ENCODE results near the gene OR10H5.
"Not testable (repeated sequence)": the region's sequence is repeated elsewhere in the genome, so short reads cannot be mapped to it uniquely, and the experiment has no call there.

Gene OR10H5, protein sequence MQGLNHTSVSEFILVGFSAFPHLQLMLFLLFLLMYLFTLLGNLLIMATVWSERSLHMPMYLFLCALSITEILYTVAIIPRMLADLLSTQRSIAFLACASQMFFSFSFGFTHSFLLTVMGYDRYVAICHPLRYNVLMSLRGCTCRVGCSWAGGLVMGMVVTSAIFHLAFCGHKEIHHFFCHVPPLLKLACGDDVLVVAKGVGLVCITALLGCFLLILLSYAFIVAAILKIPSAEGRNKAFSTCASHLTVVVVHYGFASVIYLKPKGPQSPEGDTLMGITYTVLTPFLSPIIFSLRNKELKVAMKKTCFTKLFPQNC

DNA sequence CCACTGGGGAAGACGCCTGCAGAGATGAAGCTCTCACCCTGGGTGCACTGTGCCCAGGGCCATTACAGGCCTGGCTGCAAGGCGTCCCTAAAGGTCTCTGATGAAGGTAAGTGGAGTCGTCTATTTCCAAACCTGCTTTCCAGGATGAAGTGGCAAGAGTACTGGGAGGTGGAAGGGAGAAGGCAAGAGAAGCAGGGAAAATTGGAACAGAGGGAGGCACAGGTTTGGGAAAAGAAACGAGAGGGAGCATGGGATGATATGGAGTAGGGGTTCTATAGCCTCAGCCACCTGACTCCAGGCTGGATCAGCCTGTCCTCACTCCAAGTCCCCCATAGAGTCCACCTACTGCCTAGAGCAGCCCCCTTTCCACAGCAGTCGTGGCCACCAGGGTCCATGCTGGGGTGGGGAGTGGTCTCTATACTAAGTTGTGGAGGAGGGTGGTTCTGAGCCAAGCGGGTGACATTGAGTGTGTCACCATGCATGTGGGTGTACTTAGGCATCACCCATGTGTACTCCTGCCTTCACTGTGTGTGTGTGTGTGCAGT, at the start of gene OR10H5:
TSS of gene OR10H5 (plus strand) at position 51 of the 545 bp plus-strand sequence. CDS start 6,388 bp downstream, outside the sequence.
- Mint-ChIP-seq H3K27me3 (ENCODE audit: low read depth) (peaks cover 1% of the 10 kb centered on the region), H3K36me3 (ENCODE audit: low read depth) (no peaks in the 10 kb centered on the region), H3K4me1 (ENCODE audit: low read depth) (no peaks in the 10 kb centered on the region), H3K4me3 (no peak within 1 kb of the TSS), H3K9me3 (no peaks in the 10 kb centered on the region), H3K27ac (no peak within 1 kb of the TSS)
- no peak for DNase-seq (ENCODE audit: low spot score)

DNA sequence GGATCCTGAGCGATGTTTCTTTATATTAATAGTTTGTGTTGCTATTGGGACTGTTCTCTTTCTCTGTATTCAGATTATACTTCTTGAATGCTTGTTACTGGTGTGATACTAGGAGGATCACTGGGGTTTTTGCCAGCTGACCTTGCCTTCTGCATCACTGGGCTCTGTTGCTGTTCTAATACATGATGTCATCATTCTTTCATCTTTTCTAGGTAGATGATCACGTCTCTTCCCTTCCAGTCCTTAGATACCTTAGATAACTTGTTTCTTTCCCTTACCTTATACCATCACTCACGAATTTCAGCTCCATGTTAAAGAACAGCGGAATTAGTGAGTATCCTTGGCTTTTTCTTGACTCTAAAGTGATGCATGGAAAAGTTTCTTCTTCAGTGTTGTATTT, 49.7 kb upstream of the OR10H5 start, which contains the start of gene OR10H3:
TSS of gene OR10H3 (plus strand) at position 264 of the 400 bp plus-strand sequence. CDS start 3,408 bp downstream, outside the sequence.
- Mint-ChIP-seq H3K9me3 (peaks cover 27% of the 10 kb centered on the region), H3K36me3 (ENCODE audit: low read depth) (no peaks in the 10 kb centered on the region), H3K27me3 (ENCODE audit: low read depth) (peaks cover 12% of the 10 kb centered on the region), H3K4me1 (ENCODE audit: low read depth) (no peaks in the 10 kb centered on the region), H3K27ac (no peak within 1 kb of the TSS), H3K4me3 (no peak within 1 kb of the TSS)
- no peak for DNase-seq (ENCODE audit: low spot score)

DNA sequence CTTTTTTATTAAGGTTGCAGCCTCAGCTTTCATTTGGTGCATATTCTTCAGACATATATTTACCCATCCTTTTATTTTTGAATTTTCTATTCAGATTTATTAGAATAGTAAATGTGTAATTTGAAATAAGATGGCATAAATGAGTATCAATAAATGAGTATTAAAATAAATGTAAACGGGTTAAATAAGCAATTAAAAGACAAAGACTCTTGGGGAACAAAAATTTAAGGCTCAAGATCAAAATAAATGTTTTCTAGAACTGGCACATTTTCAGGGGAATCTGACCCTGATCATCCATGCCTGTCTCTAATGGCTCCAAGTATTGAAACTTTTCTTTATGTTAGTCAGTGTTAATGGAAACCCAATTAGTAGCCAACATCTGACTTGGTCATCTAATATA, 46.7 kb upstream of the OR10H5 start:
- Mint-ChIP-seq H3K27me3 (ENCODE audit: low read depth) (peaks cover 6% of the 10 kb centered on the region), H3K9me3 (peaks cover 27% of the 10 kb centered on the region), H3K4me3 (no peak overlapping the region), H3K27ac (no peak overlapping the region), H3K36me3 (ENCODE audit: low read depth) (no peaks in the 10 kb centered on the region), H3K4me1 (ENCODE audit: low read depth) (no peaks in the 10 kb centered on the region)
- DNase-seq (ENCODE audit: low spot score), result no peak

DNA sequence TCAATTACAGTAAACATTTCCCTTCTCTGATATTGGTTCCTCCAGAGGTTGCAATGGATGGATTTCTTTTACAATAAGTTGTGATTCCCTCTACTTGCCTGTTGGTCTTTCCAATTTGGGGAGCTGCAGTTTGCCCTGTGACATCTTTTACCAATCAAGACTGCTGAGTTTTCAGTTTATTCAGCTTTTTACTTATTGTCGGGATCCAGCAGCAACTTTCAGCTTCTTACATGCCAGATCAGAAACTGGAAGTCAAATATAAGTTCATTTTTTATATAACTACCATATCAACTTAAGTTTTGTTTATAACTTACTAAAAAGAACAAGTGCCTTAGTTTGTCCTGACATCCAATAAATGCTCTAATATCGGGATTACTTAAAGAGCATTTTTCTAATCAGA, 39.2 kb upstream of the OR10H5 start:
- Mint-ChIP-seq H3K4me3 (no peak overlapping the region), H3K9me3 (no peaks in the 10 kb centered on the region), H3K27me3 (ENCODE audit: low read depth) (peaks cover 34% of the 10 kb centered on the region), H3K36me3 (ENCODE audit: low read depth) (no peaks in the 10 kb centered on the region), H3K4me1 (ENCODE audit: low read depth) (no peaks in the 10 kb centered on the region), H3K27ac (no peak overlapping the region)
- DNase-seq (ENCODE audit: low spot score), result no peak

DNA sequence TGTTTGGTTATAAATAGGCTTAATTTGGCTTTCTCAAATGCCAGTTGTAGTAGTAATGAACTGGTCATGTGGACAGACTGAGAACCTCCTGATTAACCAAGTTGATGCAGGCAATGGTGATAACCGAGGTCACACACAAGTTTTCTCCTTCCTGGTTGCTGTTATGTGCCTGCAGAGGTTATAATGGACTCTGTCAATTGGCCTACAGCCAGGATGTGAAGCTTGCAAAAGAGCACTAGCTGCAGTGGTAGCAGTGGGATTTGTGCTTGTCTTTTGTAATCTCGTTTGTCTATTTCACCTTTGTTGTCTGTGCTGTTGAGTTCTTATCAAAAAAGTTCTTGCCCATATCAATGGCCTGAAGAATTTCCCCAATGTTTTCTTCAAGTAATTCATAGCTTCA, 29.1 kb upstream of the OR10H5 start:
- Mint-ChIP-seq H3K36me3 (ENCODE audit: low read depth) (no peaks in the 10 kb centered on the region), H3K9me3 (peaks cover 6% of the 10 kb centered on the region), H3K4me3 (no peak overlapping the region), H3K4me1 (ENCODE audit: low read depth) (peaks cover 11% of the 10 kb centered on the region), H3K27me3 (ENCODE audit: low read depth) (peaks cover 54% of the 10 kb centered on the region), H3K27ac (no peak overlapping the region)
- no peak for DNase-seq (ENCODE audit: low spot score)

DNA sequence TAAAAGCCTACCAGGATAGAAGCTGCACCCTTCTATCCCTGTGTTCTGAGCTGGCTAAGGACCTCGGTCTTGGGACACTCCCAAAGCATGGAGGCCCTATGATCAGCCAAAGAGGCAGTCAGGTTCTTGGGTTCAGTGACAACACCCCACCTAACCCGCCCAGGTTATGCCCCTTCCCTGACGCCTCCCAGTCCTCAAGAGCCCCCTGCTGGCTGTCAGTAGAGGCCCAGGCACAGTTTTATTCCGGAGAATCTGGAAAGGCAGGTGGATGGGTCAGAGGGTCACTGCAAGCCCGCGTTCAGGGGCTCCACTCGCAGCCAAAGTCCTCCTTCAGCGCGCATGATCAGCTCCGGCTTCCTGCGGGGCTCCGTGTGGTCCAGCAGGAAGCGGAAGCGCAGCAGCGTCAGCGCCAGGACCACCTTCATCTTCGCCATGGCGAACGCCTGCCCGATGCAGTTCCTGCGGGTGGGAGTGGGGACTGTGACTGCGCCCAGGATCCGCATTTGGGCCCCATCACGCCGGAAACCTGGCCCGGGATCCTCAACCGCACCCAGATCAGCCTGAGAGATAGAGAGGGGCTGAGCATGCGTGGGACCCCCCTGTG, 27.4 kb upstream of the OR10H5 start:
- DNase-seq (ENCODE audit: low spot score), result no peak
- Mint-ChIP-seq H3K4me1 (ENCODE audit: low read depth) (peaks cover 11% of the 10 kb centered on the region), H3K27ac (no peak overlapping the region), H3K9me3 (peaks cover 6% of the 10 kb centered on the region), H3K4me3 (no peak overlapping the region), H3K27me3 (ENCODE audit: low read depth) (peaks cover 50% of the 10 kb centered on the region), H3K36me3 (ENCODE audit: low read depth) (no peaks in the 10 kb centered on the region)

DNA sequence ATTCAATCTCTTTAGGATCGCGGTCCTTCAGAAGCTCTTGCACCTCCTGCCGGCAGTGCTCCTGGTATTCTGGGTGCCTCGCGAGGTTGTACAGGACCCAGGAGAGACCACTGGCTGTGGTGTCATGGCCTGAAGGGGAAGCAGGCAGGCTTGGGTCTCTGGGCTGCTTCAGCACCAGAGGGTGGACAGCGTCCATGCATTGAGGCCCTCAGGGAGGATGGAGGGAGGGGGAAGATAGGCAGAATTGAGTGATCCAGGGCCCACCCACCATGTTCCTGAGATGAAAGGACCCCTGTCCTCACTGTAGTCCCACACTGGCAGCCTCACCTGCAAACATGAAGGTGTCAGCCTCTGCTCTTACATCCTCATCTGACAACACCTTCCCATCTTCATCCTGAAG, 17.9 kb upstream of the OR10H5 start:
- H3K27ac Mint-ChIP-seq, result no peak overlapping the region
- DNase-seq (ENCODE audit: low spot score), result no peak
- H3K27me3 Mint-ChIP-seq (ENCODE audit: low read depth), result peaks cover 4% of the 10 kb centered on the region
- H3K36me3 Mint-ChIP-seq (ENCODE audit: low read depth), result no peaks in the 10 kb centered on the region
- H3K4me1 Mint-ChIP-seq (ENCODE audit: low read depth), result no peaks in the 10 kb centered on the region
- H3K9me3 Mint-ChIP-seq, result no peaks in the 10 kb centered on the region
- no peak overlapping the region for H3K4me3 Mint-ChIP-seq

DNA sequence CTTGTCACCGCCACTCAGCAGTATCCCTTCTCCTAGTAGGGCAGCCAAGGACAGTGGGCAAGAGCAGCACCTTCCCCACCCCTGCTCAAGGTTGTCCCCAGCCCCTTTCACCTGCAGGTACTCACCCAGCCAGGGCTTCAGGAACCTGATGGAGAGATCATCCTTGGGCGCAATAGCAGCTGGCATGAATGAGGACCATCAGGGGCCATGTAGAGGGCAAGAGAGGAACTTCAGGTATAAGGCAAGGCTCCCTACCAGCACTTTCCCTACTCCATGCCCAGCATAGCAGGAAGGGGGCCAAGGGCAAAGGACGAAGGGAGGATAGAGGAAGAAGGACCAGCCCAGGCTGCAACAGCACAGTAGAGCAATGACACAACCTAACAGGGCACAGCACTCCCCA, 13.3 kb upstream of the OR10H5 start:
- H3K4me3 Mint-ChIP-seq; H3K9me3 Mint-ChIP-seq; H3K36me3 Mint-ChIP-seq (ENCODE audit: low read depth); H3K4me1 Mint-ChIP-seq (ENCODE audit: low read depth); DNase-seq (ENCODE audit: low spot score); H3K27ac Mint-ChIP-seq; H3K27me3 Mint-ChIP-seq (ENCODE audit: low read depth): not testable (repeated sequence)

DNA sequence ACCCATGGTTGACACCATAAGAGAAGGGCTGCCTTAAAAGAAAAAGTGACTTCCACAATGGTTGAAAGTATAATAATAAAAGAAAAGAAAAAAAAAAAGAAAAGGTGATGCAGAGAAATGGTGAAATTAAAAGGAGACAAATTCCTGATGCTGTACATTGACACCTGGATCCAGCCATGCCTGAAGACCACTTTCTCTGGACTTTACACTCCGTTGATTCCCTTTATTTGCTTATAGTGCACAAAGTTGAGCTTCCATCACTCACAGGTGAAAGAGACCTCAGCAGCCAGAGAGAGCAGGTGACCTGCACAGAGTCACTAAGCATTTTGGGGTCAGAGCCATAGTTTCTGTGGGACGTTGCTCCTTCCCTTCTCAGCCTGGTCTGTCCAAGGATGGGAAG, 12.2 kb upstream of the OR10H5 start:
- Mint-ChIP-seq H3K4me1 (ENCODE audit: low read depth) (no peaks in the 10 kb centered on the region), H3K9me3 (no peaks in the 10 kb centered on the region), H3K27me3 (ENCODE audit: low read depth) (no peaks in the 10 kb centered on the region), H3K36me3 (ENCODE audit: low read depth) (no peaks in the 10 kb centered on the region), H3K4me3 (no peak overlapping the region), H3K27ac (no peak overlapping the region)
- no peak for DNase-seq (ENCODE audit: low spot score)

DNA sequence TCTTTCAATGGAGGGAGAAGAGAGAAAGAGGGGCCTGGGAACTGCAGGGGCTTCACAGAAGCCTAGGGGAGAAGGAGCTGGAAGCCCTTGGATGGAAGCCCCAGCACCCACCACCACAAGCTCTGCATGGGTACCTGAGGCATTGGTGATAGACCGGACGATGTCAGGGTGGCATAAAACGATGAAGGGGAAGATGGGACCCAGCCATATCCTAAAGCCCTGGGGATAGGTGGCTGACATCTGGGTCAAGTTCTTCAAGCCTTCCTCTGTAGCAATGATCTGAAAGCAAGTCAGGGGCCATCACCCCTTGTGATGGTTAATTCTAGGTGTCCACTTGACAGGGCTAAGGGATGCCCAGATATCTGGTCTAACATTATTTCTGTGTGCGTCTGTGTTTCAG, 11.2 kb upstream of the OR10H5 start:
- no peak for DNase-seq (ENCODE audit: low spot score)
- H3K4me1 Mint-ChIP-seq (ENCODE audit: low read depth), result no peaks in the 10 kb centered on the region
- no peak overlapping the region for H3K4me3 Mint-ChIP-seq
- no peaks in the 10 kb centered on the region for H3K36me3 Mint-ChIP-seq (ENCODE audit: low read depth)
- H3K9me3 Mint-ChIP-seq, result no peaks in the 10 kb centered on the region
- H3K27ac Mint-ChIP-seq, result no peak overlapping the region
- H3K27me3 Mint-ChIP-seq (ENCODE audit: low read depth), result no peaks in the 10 kb centered on the region

DNA sequence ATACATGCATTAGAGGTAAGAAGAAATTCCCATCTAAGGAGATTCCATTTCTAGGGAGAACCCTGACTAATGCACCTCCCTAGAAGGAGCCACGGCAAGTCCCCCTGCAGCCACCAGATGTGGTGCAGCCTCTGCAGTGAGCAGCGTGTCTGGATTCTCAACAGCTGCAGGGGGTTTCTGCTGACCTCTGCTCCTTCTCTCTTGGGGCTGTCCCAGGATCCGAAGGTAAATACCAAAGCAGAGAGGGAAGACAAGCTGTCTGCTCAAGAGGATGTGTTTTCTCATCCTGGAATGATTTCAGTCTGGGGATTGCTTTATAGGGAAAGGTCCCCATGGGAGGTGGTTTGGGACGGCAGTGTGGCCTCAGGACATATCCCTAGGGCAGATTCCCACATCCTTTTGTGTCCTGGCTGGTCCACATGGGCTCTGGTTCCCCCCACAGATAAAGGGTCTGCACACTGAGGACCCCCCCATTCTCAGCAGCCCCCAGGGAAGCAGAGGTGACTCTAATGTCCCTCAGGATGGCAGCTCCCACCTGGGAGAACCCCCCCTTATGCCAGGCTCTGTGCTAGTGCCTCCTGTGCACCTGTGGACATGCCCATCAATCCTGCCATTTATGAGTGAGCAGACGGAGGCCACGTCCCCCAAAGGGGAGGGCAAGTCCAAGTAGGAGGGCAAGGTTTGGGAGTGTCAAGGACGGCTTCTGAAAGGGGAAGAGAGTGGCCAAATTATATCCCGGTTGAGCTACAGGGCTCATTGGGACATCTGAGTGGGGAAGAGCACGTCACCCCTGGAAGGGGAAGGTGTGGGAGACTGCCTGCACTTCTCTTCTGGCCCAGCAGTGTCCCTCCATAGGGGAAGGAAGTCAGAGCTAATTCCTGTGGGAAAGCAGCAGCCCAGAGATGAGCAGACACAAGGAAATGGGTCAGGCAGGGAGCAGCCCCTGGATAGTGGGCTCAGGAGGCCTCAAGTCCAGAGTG, 10.2 kb upstream of the OR10H5 start:
- no peaks in the 10 kb centered on the region for H3K4me1 Mint-ChIP-seq (ENCODE audit: low read depth)
- H3K36me3 Mint-ChIP-seq (ENCODE audit: low read depth), result no peaks in the 10 kb centered on the region
- no peak overlapping the region for H3K27ac Mint-ChIP-seq
- H3K27me3 Mint-ChIP-seq (ENCODE audit: low read depth), result no peaks in the 10 kb centered on the region
- no peak overlapping the region for H3K4me3 Mint-ChIP-seq
- no peaks in the 10 kb centered on the region for H3K9me3 Mint-ChIP-seq
- DNase-seq (ENCODE audit: low spot score), result no peak

DNA sequence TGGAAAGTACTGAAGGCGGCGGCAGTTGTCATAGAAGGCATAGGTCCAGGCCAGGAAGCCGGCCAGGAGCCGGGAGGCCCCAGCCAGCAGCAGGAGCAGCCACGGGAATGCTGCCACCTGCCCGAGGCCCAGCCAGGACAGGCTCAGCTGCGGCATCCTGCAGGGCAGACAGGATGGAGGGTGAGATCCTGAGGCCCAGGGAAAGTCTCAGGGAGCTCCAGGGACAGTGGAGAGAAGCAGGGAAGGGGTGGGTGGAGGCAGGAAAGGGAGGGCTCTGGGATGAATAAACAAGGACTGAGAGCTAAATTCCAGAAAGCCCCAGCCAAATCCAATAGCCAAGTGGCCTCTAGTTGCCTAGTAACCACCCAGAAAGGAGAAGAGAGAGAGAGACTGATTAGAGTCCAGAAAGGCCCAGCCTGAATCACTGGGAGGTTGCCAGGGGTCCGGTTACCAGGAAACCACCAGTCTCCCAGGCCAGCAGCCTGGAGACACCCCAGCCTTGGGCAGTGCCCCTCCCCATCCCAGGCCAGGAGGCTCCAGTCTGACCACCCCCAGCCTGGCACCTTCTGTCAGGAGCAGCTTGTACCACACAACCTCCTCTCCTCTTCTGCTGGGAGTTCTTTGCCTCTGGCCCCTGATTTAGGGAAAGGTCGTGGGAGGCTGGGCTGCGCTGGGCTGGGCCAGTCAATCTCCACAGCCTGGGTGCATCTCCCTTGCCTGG, 7.5 kb upstream of the OR10H5 start:
- Mint-ChIP-seq H3K36me3 (ENCODE audit: low read depth) (no peaks in the 10 kb centered on the region), H3K27me3 (ENCODE audit: low read depth) (peaks cover 2% of the 10 kb centered on the region), H3K9me3 (no peaks in the 10 kb centered on the region), H3K4me1 (ENCODE audit: low read depth) (no peaks in the 10 kb centered on the region), H3K4me3 (no peak overlapping the region), H3K27ac (no peak overlapping the region)
- DNase-seq (ENCODE audit: low spot score), result no peak

DNA sequence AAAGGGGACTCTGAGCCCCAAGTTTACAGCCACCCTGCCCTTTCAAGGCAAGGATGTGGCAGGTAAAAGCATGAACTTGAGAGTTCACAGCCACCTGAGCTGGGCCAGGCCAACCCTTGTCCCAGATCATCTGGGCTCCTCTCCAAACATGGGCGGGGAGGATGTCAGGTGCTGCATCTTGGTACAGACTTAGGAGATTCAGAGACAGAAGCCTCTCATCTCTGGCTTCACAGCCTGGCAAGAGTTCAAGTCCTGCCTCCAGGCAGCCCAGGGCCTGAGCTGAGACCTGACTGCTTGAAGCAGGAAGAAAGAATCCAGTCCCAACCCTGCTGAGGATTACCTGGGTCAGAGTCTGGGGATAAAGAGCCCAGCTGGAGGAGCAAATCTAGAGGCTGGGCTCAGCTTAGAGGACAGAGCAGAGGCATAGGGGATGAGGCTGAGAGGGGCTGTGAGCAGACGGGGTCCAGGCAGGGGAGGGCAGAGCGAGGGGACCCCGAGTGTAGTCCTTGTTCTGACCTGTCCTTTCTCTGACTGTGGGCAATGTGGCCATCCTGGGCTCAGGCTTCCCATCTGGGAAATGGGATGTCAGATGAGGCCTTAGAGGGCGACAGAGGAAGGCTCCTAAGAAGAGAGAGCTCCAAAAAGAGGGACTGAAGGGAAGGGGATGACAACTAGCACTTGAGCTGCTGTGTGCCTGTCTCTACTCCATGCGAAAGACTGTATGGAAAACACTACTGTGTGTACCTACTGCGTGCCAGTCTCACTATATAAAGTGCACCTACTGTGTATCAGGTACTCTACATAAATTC, 6.6 kb upstream of the OR10H5 start:
- Mint-ChIP-seq H3K27me3 (ENCODE audit: low read depth) (peaks cover 2% of the 10 kb centered on the region), H3K27ac (no peak overlapping the region), H3K4me1 (ENCODE audit: low read depth) (no peaks in the 10 kb centered on the region), H3K4me3 (no peak overlapping the region), H3K9me3 (no peaks in the 10 kb centered on the region), H3K36me3 (ENCODE audit: low read depth) (no peaks in the 10 kb centered on the region)
- no peak for DNase-seq (ENCODE audit: low spot score)
